Subcutaneous preadipocyte (primary cell): ENCODE results near the gene DDI1. TPM values are rescaled to one million over a fixed set of nuclear protein-coding genes. Genes with fewer than 3 reads are reported as not detected.

ENCODE experiments used
- total RNA-seq: library from RNA; depleted of rRNA; stranded (reverse); fragments of >200 nt; gene quantifications from 2 replicates; pipeline ENCODE4 v1.2.3, GENCODE V29; 2012

The DDI1 gene
- total RNA-seq, result not detected in 2 replicates

GRCh38 chr11:104036588-104036987 is at the start of gene DDI1:
Gene DDI1, plus strand, starts transcription at chr11:104036640. Its CDS starts 183 bp downstream, at chr11:104036823.

Other genes starting within 250 kb of the DDI1 start
- gene PDGFD, start 127.5 kb downstream of the DDI1 start, total RNA-seq, result 0.39 and 1.5 TPM in 2 replicates